ENCODE measurements around the gene FOXN3. TPM values are rescaled to one million over a fixed set of nuclear protein-coding genes. Genes with fewer than 3 reads are reported as not detected.

FOXN3 gene
- total and polyA plus RNA-seq, 10 of the 15 experiments (the other 5 are each of a cell fraction or from before 2014, with no cell fraction given), result 4.5 to 68.9 (median 29.7) TPM

- no peak for TF ChIP-seq BCL11A (IDR thresholded peaks at IDR 0.05; ENCODE audit: low read depth, low read length)
Observed at GRCh38 chr14:89125216-89125615, 291.8 kb downstream of the FOXN3 start (continued).

GRCh38 chr14:89123851-89124250 is 293.2 kb downstream of the FOXN3 start:
- Histone ChIP-seq H3K36me3 (ENCODE audit: control insufficient read depth in 2 of 2, insufficient read depth in 2 of 2, low read length in 1 of 2) (no peaks in the 10 kb centered on the region), H2AFZ (ENCODE audit: control insufficient read depth, low read depth, low read length) (no peak overlapping the region), H3K4me2 (ENCODE audit: control insufficient read depth, insufficient read depth) (no peak overlapping the region), H3K9ac (ENCODE audit: control insufficient read depth, insufficient read depth, low read length) (no peak overlapping the region), H3K9me3 (replicated peaks; ENCODE audit: control insufficient read depth, insufficient read depth, low read length) (no peaks in the 10 kb centered on the region; the same call in 2 of the 3 replicates), H3K4me3 (no peak overlapping the region), H3K4me1 (ENCODE audit: control insufficient read depth, insufficient read depth, low read length) (no peaks in the 10 kb centered on the region), H4K20me1 (ENCODE audit: control insufficient read depth, insufficient read depth) (no peaks in the 10 kb centered on the region), H3K27ac (ENCODE audit: control insufficient read depth, insufficient read depth) (no peak overlapping the region), H3K27me3 (replicated peaks in 1 of 2; ENCODE audit: control insufficient read depth in 2 of 2, insufficient read depth in 2 of 2, low read length in 1 of 2) (no peaks in the 10 kb centered on the region; a peak in 1 of 4 replicates), H3K79me2 (ENCODE audit: control insufficient read depth, insufficient read depth, low read length) (no peaks in the 10 kb centered on the region)
- TF ChIP-seq SMC3 (IDR thresholded peaks at IDR 0.05; ENCODE audit: borderline replicate concordance, low read length) (no peak), BACH1 (IDR thresholded peaks at IDR 0.05; ENCODE audit: borderline replicate concordance) (no peak), MXI1 (IDR thresholded peaks at IDR 0.05; ENCODE audit: low read depth, low read length) (no peak), SPI1 (IDR thresholded peaks at IDR 0.05; ENCODE audit: borderline replicate concordance, insufficient read depth, low read depth, low read length) (peak; percentile 84), MEF2A (IDR thresholded peaks at IDR 0.05; ENCODE audit: insufficient read depth, low read depth, low read length) (no peak), JUNB (IDR thresholded peaks at IDR 0.05) (no peak), E2F4 (IDR thresholded peaks at IDR 0.05; ENCODE audit: low read depth, low read length) (no peak)
- POLR2A ChIA-PET, result no interaction called here
- FAIRE-seq (no peak), ATAC-seq (peak; percentile 60), DNase-seq (ENCODE audit: low read depth, low spot score) (no peak)
- 0% methylated on average over 1 of the region's 1 CpG for WGBS (ENCODE audit: insufficient coverage, insufficient replicate concordance, low lambda C conversion rate, missing lambda C conversion rate)
- CTCF ChIA-PET, result no interaction called here
- in situ Hi-C loops (cut with MboI), result no loop called here
- no TSS peak for BruUV-seq (replicated peaks)
- SMC1A ChIA-PET (ENCODE audit: uncharacterized antibody, unreplicated experiment), result no interaction called here
- RAD21 ChIA-PET (ENCODE audit: unreplicated experiment), result no interaction called here
- intact Hi-C loops (cut with micrococcal nuclease; ENCODE audit: unreplicated experiment), result no loop called here
